Astrocyte of the spinal cord (primary cell): ENCODE measurements around the gene PTGS1.
A peak's percentile ranks its signal among the peaks of the same experiment; 100 is the strongest.

Source experiments
- DNase-seq: peaks from one replicate; pipeline ENCODE4 v3.0.0; 2011; ENCODE audit warnings: low read depth, low spot score
- H3K4me3 ChIP-seq: 2 replicates; pipeline ENCODE4 v1.5.1; 2011; ENCODE audit warnings: low read depth, mild to moderate bottlenecking, low read length, moderate library complexity
- CTCF ChIP-seq: IDR thresholded peaks from 2 replicates; pipeline ENCODE4 v1.5.1; 2012; ENCODE audit warnings: low read depth, mild to moderate bottlenecking, low read length, inconsistent platforms
- in situ Hi-C: cut with HindIII; loops from 2 replicates; pipeline ENCODE4 v1.10.0; 2017; ENCODE audit warnings: low sequenced_read_pairs

PTGS1 gene

DNA sequence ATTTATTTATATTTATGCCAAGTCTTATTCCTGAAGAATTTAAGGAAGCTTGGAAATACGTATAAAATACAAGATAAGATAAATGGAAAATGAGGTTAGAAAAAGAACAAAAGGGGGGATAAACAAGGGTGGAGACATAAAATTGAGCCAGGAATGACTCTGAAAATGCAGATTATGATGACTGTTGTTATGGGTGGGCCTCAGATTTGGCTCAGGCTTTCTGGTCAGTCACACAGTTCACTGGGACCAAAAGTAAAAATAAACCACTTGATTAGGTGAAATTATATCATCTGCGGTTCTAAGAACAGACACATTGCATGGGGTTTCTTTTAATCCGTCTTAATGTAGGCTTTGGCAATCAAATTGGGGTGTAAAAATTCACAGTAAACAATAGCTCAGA is 55.9 kb downstream of the PTGS1 start:
- no peak overlapping the region for H3K4me3 ChIP-seq
- DNase-seq, result no peak
- no peak for TF ChIP-seq CTCF
- in situ Hi-C loops, result no loop called here

GRCh38 chr9:122442568-122442967 is 71.7 kb downstream of the PTGS1 start:
- no peak overlapping the region for H3K4me3 ChIP-seq
- TF ChIP-seq CTCF, result no peak
- no peak for DNase-seq
- in situ Hi-C loops, result no loop called here

DNA sequence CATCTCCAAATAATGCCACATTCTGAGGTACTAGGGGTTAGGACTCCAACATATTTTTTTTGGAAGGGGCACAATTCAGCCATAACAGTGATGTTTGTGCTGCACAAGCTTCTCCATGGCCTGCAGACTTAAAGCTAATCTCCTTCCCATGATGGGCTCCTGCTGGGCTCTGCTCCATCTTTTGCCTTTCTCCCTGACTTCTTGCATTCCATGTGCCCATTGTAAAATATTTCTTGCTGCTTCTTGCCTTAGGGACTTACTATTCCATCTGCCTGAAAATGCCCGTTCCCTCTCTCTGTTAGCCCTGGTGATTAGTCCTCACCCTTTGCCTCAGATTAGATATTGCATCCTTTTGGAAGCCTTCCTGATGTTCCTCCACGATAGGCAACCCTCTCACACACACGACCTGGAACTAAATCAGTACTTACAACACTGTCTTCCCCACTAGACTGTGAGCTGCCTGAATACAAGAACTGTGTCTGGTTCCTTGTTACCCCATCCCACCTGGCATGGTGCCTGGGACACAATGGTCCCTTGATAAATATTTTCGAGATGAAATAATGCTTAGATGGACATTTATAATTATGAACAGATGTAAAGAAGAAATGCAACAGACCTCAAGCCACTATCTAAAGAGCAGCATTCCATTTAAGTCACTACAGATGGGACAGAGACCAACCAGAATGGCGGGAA is 73.4 kb downstream of the PTGS1 start:
- H3K4me3 ChIP-seq, result no peak overlapping the region
- in situ Hi-C loops, result no loop called here
- no peak for TF ChIP-seq CTCF
- DNase-seq, result peak; percentile 53
